ENCODE results near the gene NPL. TPM values are rescaled to one million over a fixed set of nuclear protein-coding genes. Genes with fewer than 3 reads are reported as not detected.

NPL gene
- total RNA-seq, 4 donors from 2014 or later, result 4.2 to 13.2 (median 8.0) TPM

- Histone ChIP-seq H3K9me3 (no peaks in the 10 kb centered on the region), H3K27ac (no peak overlapping the region), H3K4me1 (peaks cover 15 to 19% of the 10 kb centered on the region in 2 donors), H3K4me3 (replicated peaks in 1 of 3) (no peak overlapping the region), H3K36me3 (no peaks in the 10 kb centered on the region), H3K27me3 (no peaks in the 10 kb centered on the region)
- TF ChIP-seq CTCF (IDR thresholded peaks at IDR 0.05), result no peak
- no peak for TF ChIP-seq POLR2A (IDR thresholded peaks at IDR 0.05)
- intact Hi-C loops (cut with DNase I), result no loop called here
- no peak for DNase-seq
- 57 to 72% methylated on average over 2 of the region's 2 CpGs for WGBS, 2 donors
Observed at GRCh38 chr1:182768963-182769362, 20.6 kb upstream of the NPL start.

- TF ChIP-seq POLR2A (IDR thresholded peaks at IDR 0.05) (no peak), CTCF (IDR thresholded peaks at IDR 0.05) (no peak)
- Histone ChIP-seq H3K27ac (no peak overlapping the region), H3K36me3 (no peaks in the 10 kb centered on the region), H3K27me3 (no peaks in the 10 kb centered on the region), H3K4me3 (replicated peaks in 1 of 3) (no peak overlapping the region), H3K4me1 (peaks cover 5 to 7% of the 10 kb centered on the region in 2 donors), H3K9me3 (no peaks in the 10 kb centered on the region)
- 44 to 74% methylated on average over 2 of the region's 2 CpGs for WGBS, 2 donors
- DNase-seq, result no peak
- intact Hi-C loops (cut with DNase I), result no loop called here
Observed at GRCh38 chr1:182770232-182770631, 19.3 kb upstream of the NPL start.

DNA sequence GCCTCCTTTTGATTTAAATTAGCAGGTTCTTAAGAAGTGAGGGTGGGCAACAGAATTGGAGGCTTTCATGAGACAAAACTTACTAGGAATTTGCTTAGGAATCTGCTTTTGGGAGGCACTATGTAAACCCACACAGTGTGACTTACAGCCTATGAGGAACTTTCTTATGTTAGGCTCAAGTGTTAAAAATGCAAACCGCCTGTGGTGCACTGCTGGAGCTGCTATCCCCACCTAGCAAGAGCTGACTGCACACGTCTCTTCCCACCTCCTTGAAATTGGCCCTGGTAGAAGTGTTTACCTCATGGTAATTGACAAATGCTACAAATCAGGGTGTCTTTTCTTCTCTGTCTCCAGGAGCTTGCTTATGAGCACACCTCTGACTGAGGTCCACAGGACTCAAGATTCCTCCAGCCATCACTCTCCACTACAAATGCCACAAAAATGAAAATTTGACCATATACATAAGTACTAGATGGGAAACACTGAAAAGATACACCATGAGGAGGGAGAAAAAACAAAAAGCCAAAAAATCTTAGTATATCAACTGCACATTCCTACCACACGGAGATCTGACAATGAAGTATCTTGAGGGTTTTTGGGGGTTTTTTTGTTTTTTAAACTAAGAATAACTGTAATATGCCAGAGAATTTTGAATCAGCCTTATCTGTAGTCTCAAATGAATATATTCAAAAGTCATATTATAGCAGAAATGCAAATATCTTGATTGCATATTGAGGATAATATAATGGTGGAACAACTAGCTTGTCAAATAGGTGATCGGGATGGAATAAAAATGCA lies 18.2 kb upstream of the NPL start:
- whole genome bisulfite sequencing, 2 donors, result 94 to 97% methylated on average over 4 of the region's 4 CpGs
- no peak overlapping the region for H3K4me3 ChIP-seq (replicated peaks in 1 of 3)
- no peak for TF ChIP-seq CTCF (IDR thresholded peaks at IDR 0.05)
- TF ChIP-seq POLR2A (IDR thresholded peaks at IDR 0.05), result no peak
- H3K27me3 ChIP-seq, result no peaks in the 10 kb centered on the region
- H3K9me3 ChIP-seq, result no peaks in the 10 kb centered on the region
- peaks cover 3 to 4% of the 10 kb centered on the region in 2 donors for H3K4me1 ChIP-seq
- no peaks in the 10 kb centered on the region for H3K36me3 ChIP-seq
- no peak overlapping the region for H3K27ac ChIP-seq
- DNase-seq, result no peak
- intact Hi-C loops (cut with DNase I), result no loop called here

GRCh38 chr1:182777386-182777785 lies 12.2 kb upstream of the NPL start:
- intact Hi-C loops (cut with DNase I), result no loop called here
- H3K4me3 ChIP-seq (replicated peaks in 1 of 3), result no peak overlapping the region
- H3K27me3 ChIP-seq, result no peaks in the 10 kb centered on the region
- DNase-seq, result no peak
- no peaks in the 10 kb centered on the region for H3K9me3 ChIP-seq
- no peak for TF ChIP-seq POLR2A (IDR thresholded peaks at IDR 0.05)
- TF ChIP-seq CTCF (IDR thresholded peaks at IDR 0.05), result no peak
- H3K36me3 ChIP-seq, result no peaks in the 10 kb centered on the region
- H3K27ac ChIP-seq, result peak overlapping the region in 1 of 3 donors; percentile 36
- peaks cover 3 to 6% of the 10 kb centered on the region in 2 donors for H3K4me1 ChIP-seq

DNA sequence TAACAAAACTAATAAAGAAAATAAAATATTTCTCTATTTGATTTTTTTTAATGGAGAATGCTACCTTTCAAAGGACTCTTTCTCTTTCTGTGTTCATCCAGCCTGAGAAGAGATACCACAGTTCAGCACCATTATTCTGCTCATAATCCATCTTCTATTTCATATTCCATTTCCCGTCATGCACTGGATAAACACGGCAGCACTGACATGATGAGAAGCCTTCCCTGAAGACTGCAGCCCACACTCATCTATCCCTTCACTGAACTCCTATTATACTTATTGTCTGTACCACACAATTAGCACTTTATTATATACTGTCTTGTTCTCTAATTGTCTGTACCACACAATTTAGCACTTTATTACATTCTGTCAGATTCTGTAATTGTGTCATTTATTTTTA lies 10.7 kb upstream of the NPL start:
- WGBS, 2 donors, result 91 to 93% methylated on average over 2 of the region's 2 CpGs
- Histone ChIP-seq H3K4me3 (replicated peaks in 1 of 3) (no peak overlapping the region), H3K36me3 (no peaks in the 10 kb centered on the region), H3K4me1 (peaks cover 3 to 10% of the 10 kb centered on the region in 2 donors), H3K9me3 (no peaks in the 10 kb centered on the region), H3K27me3 (no peaks in the 10 kb centered on the region), H3K27ac (no peak overlapping the region)
- intact Hi-C loops (cut with DNase I), result no loop called here
- DNase-seq, result no peak
- no peak for TF ChIP-seq CTCF (IDR thresholded peaks at IDR 0.05)
- TF ChIP-seq POLR2A (IDR thresholded peaks at IDR 0.05), result no peak

All from thyroid gland (tissue), 4 donors.